Immature natural killer cell (primary cell): ENCODE measurements around the gene SEPTIN2. TPM values are rescaled to one million over a fixed set of nuclear protein-coding genes. Genes with fewer than 3 reads are reported as not detected.
"Not testable (repeated sequence)": the region's sequence is repeated elsewhere in the genome, so short reads cannot be mapped to it uniquely, and the experiment has no call there.

Source experiments
- DNase-seq, 3 donors: peaks; one replicate each; pipeline ENCODE4 v3.0.0; 2022; ENCODE audit warnings: mixed read lengths in 1 of 3
- H3K27ac Mint-ChIP-seq, 6 donors: one replicate each; pipeline ENCODE4 v1.8.0; 2020; ENCODE audit warnings: mixed read lengths in 6 of 6, mild to moderate bottlenecking in 5 of 6, inconsistent platforms in 4 of 6, moderate library complexity in 3 of 6
- H3K27me3 Mint-ChIP-seq, 3 donors: one replicate each; pipeline ENCODE4 v1.8.0; 2020 to 2021; ENCODE audit warnings: low read depth in 3 of 3, mild to moderate bottlenecking in 3 of 3, mixed read lengths in 3 of 3, moderate library complexity in 3 of 3, inconsistent platforms in 1 of 3
- H3K36me3 Mint-ChIP-seq, 3 donors: one replicate each; pipeline ENCODE4 v1.8.0; 2020; ENCODE audit warnings: mixed read lengths in 3 of 3, inconsistent platforms in 2 of 3, mild to moderate bottlenecking in 2 of 3
- H3K4me1 Mint-ChIP-seq, 2 donors: one replicate each; pipeline ENCODE4 v1.8.0; 2020; ENCODE audit warnings: inconsistent platforms in 2 of 2, mild to moderate bottlenecking in 2 of 2, mixed read lengths in 2 of 2, moderate library complexity in 1 of 2
- H3K4me3 Mint-ChIP-seq, 5 donors: one replicate each; pipeline ENCODE4 v1.8.0; 2020; ENCODE audit warnings: mild to moderate bottlenecking in 5 of 5, mixed read lengths in 5 of 5, inconsistent platforms in 3 of 5, moderate library complexity in 3 of 5
- H3K9me3 Mint-ChIP-seq, 6 donors: one replicate each; pipeline ENCODE4 v1.8.0; 2020; ENCODE audit warnings: mild to moderate bottlenecking in 6 of 6, mixed read lengths in 6 of 6, inconsistent platforms in 4 of 6, moderate library complexity in 3 of 6
- polyA plus RNA-seq, 3 donors: library from polyadenylated mRNA; unstranded; fragments of 300-500 nt; fragmentation: Illumina TruSeq; gene quantifications; one replicate each; pipeline ENCODE4 v1.2.3, GENCODE V29; 2021

SEPTIN2 gene
- polyA plus RNA-seq, 3 donors from 2014 or later = 204 to 249 (median 207) TPM

DNA sequence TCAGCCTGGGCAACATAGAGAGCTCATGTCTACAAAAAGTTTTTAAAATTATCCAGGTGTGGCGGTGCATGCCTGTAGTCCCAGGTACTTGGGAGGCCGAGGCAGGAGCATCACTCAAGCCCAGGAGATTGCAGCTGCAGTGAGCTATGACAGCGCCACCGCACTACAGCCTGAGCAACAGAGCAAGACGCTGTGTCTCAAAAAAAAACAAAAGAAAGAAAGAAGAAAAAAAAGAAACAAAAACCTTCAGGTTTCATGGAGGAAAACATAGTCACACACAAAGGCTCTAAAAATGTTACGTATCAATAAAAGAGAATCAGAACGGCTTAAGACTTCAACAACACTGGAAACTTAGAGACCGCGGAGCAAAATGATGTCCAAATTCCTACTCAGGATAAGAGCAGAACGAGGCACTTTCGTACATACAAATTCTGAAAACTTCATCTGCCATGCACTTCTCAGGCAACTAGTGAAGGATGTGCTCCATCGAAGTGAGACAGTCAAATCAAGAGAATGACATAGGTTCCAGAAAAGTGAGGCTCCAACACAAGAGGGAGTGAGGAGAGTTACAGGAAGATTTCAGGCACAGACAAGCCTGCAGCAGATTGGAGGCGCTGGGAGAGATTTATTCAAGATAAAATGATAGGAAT, 4.7 kb upstream of the SEPTIN2 start:
- Mint-ChIP-seq H3K27ac (peak overlapping the region; percentile 2 to 78 (median 42)), H3K4me1 (peaks cover 56 to 63% of the 10 kb centered on the region in 2 donors), H3K36me3 (no peaks in the 10 kb centered on the region), H3K4me3 (no peak overlapping the region), H3K27me3 (peaks cover 7 to 14% (median 10%) of the 10 kb centered on the region in 3 donors), H3K9me3 (no peaks in the 10 kb centered on the region)
- DNase-seq = no peak

DNA sequence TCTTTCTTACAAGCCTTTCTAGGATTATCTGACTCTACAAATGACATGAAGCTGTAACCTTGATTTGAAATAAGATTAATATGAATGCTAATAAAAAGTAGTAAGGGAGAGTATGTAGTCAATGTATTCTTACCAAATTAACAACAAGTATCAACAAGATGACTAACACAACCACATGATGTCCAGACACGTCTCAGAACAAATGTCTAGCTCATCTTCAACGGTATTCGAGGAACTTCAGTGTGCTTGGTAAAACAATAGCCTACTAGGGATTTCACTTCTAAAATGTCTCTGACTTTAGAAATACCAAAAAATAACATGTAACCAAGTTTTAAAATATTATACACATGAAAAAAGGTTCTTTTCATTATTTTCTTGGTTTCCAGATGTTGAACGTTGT, 3.6 kb upstream of the SEPTIN2 start:
- Mint-ChIP-seq H3K4me3 (no peak overlapping the region), H3K27me3 (peaks cover 14 to 22% (median 15%) of the 10 kb centered on the region in 3 donors), H3K27ac (peak overlapping the region in 3 of 6 donors; percentile 6 to 82 (median 18)), H3K4me1 (peaks cover 60 to 72% of the 10 kb centered on the region in 2 donors), H3K9me3 (no peaks in the 10 kb centered on the region), H3K36me3 (no peaks in the 10 kb centered on the region)
- no peak for DNase-seq

DNA sequence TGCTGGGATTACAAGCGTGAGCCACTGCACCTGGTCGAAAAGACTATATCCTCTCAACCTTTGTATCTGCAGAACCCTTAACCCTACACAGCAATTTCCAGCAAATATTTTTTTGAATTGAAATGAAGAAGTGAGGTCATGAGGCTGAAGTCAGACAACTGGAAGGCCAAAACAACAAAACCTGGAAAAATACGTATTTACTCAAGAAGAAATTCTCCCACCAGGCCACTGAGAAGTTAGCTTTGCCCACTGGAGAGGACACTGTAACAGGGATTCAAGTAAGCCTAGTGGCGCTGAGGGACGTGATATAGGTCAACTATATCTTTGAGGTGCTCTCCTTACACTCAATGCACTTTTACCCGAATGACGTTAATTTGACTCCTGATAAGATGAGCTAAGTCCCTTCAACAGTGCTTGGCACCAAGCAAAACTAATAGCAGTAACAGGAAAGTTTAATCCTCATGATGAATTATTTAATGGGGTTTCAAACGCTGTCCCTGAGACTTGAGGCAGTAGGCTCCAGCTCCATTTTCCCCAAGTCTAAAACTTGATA, 2.1 kb upstream of the SEPTIN2 start:
- Mint-ChIP-seq H3K27ac (peak overlapping the region; percentile 93 to 100 (median 96)), H3K27me3 (peaks cover 14 to 22% (median 15%) of the 10 kb centered on the region in 3 donors), H3K36me3 (no peaks in the 10 kb centered on the region), H3K4me1 (peaks cover 67 to 73% of the 10 kb centered on the region in 2 donors), H3K4me3 (peak overlapping the region; percentile 85 to 100 (median 98)), H3K9me3 (no peaks in the 10 kb centered on the region)
- no peak for DNase-seq

DNA sequence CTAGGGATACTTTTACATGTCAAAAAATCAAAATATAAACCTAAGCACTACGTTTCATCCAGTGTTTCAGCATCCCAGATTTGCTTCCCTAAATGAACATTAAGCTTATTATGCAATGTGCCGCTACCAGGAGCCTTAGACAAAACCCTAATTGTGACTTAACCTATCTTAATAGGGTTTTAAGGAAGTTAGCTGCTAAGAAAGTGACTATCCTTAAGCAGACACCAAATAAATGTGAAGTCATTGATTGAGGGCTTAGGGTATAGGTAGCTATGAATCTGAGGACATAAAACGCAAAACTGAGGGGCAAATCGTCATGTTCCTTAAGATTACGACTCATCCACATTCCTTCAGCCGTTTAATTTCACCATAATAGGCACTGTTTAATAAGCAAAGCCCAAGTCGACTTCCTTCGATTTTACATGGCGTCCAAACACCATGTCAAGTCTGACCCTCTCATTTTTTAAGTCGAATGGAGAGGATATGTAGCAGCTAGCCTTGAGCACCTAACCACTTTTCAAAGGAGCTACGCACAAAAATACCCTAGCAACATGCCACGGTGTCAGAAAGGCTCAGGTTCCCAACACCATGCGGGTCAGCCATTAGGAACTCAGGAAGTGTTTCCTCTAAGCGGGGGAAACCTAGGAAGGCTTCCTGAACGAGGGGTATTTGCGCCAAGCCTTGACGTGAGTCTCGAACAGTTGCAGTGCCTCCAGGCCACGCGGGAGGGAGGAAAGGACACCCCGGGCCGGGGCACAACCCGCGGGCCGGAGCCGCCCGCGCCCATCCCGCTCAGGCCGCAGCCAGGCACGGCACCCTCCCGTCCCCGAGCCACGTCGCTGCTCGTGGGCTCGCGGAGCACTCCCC, 1.3 kb upstream of the SEPTIN2 start:
- Mint-ChIP-seq H3K9me3 (no peaks in the 10 kb centered on the region), H3K4me1 (peaks cover 66 to 73% of the 10 kb centered on the region in 2 donors), H3K27me3 (peaks cover 14 to 22% (median 15%) of the 10 kb centered on the region in 3 donors), H3K36me3 (no peaks in the 10 kb centered on the region), H3K27ac (peak overlapping the region; percentile 93 to 100 (median 96)), H3K4me3 (peak overlapping the region; percentile 85 to 100 (median 98))
- peak in 1 of 3 donors; percentile 12 for DNase-seq

DNA sequence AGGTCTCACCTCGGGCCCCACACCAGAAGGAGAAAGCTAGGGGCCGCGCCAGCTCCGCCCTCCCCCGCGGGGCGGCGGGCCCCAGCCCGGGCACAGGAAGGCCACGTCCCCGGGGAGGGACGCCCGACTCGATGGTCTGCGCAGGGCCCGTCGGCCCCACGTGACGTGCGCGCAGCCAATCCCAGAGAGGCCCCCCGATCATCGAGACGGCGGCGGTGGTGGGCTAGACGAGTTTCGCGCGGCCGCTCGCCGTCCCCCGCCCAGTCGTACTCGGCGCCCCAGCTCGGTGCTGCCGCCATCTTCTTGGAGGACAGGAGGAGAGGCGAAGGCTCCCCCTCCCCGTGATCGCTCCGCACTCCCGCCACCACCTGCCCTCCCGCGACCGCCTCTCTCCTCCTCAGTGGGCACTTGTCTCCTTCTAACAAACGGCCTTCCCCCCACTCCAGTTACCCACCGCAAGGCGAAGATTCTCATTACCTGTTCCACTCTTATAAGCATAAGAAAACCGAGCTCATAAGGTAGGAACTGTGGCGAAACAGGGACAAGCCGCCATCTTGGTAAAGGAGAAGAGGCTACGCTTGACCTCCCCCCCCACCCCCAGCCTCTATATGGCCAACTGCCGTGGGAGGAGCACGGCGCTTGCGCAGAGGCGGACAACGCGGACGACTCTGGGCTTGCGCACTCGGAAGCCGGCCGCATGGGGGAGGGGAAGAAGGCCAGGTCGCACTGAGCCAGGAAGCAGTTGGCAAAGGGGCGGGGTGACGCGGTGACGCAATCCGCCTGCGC, 439 bp upstream of the SEPTIN2 start, which contains the start of gene HDLBP:
HDLBP (minus strand) TSS at position 580 of the 786 bp plus-strand sequence. CDS start 48,803 bp downstream, outside the sequence.
- H3K4me3 Mint-ChIP-seq = peak within 1 kb of the TSS; percentile 95 to 100 (median 98)
- H3K27me3 Mint-ChIP-seq = peaks cover 14 to 22% (median 15%) of the 10 kb centered on the region in 3 donors
- DNase-seq = peak; percentile 100
- no peaks in the 10 kb centered on the region for H3K9me3 Mint-ChIP-seq
- H3K4me1 Mint-ChIP-seq = peaks cover 67 to 73% of the 10 kb centered on the region in 2 donors
- H3K27ac Mint-ChIP-seq = peak within 1 kb of the TSS; percentile 96 to 100 (median 99)
- H3K36me3 Mint-ChIP-seq = peaks cover 0 to 4% (median 0%) of the 10 kb centered on the region in 3 donors

DNA sequence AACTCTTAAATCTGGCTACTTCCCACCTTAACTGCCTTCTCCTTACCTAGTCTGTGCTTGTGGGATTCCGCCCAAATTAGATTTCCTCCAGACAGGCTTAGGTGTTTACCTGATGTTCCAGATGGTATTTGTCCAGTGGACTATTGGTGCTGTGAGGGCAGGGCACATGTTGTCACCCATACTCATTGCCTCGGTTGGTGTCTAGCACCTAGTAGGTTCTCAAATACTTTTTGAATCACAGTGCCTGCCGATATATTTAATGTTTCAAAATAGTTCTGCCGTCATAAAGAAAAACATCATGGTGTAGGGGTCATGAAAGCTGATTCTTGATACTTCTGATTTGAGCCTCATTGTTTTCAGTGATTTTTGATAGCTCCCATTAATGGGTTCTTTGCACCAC, 1.1 kb downstream of the SEPTIN2 start:
- Mint-ChIP-seq H3K36me3 (peaks cover 0 to 4% (median 0%) of the 10 kb centered on the region in 3 donors), H3K4me1 (peaks cover 73% of the 10 kb centered on the region in 2 donors), H3K4me3 (peak overlapping the region; percentile 95 to 100 (median 98)), H3K9me3 (no peaks in the 10 kb centered on the region), H3K27ac (peak overlapping the region; percentile 96 to 100 (median 99)), H3K27me3 (peaks cover 14 to 22% (median 15%) of the 10 kb centered on the region in 3 donors)
- DNase-seq = no peak

DNA sequence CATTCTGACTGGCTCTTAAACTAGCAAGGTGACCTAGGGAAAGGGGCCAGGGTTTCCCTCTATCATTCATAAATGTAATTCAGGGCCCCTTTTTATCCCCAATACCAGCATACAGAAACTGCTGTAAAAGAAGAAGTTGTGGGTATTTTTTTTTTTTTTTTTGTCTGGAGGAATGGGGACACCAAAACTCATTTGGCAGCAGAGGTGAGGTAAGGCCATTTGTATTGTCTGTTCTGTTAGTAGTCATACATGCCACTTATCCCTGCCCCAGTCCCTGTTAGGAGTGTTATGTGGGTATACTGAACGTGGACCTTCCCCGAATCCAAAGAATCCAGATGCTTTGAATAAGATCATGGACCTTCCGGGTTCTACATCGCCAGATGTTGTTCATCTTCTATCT, 1.7 kb downstream of the SEPTIN2 start:
- Mint-ChIP-seq H3K9me3 (no peaks in the 10 kb centered on the region), H3K36me3 (peaks cover 0 to 4% (median 0%) of the 10 kb centered on the region in 3 donors), H3K27me3 (peaks cover 14 to 22% (median 15%) of the 10 kb centered on the region in 3 donors), H3K27ac (peak overlapping the region; percentile 96 to 100 (median 99)), H3K4me1 (peaks cover 74 to 75% of the 10 kb centered on the region in 2 donors), H3K4me3 (peak overlapping the region; percentile 95 to 100 (median 98))
- no peak for DNase-seq

DNA sequence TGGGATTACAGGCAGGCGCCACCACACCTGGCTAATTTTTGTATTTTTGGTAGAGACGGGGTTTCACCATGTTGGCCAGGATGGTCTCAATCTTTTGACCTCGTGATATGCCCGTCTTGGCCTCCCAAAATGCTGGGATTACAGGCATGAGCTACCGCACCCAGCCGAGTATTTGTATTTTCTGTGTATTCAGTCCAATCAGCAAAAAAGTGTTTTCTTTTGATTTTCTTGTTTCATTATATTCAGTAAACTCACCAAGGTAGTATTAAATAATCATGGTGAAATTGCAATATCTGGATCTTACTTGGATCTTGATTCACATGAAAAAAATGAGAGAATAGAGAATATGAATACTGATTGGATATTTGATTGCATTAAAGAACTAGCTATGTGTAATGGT, 3.1 kb downstream of the SEPTIN2 start:
- Mint-ChIP-seq H3K4me1 (peaks cover 72 to 81% of the 10 kb centered on the region in 2 donors), H3K4me3 (peak overlapping the region in 2 of 5 donors; percentile 26 to 30), H3K27ac (peak overlapping the region; percentile 11 to 100 (median 60)), H3K27me3 (peaks cover 14 to 22% (median 15%) of the 10 kb centered on the region in 3 donors)
- H3K36me3 Mint-ChIP-seq, H3K9me3 Mint-ChIP-seq, DNase-seq: not testable (repeated sequence)

DNA sequence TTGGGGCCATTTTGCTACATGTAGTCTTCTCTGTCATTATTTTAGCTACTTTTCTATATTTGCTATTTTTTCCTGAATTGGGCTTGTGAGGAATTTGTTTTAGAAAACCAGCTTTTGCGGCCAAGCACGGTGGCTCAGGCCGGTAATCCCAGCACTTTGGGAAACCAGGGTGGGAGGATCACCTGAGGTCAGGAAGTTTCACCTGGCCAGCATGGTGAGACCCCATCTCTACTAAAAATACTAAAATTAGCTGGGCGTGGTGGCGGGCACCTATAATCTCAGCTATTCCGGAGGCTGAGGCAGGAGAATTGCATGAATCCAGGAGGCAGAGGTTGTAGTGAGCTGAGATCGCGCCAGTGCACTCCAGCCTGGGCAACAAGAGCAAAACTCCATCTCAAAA, 4.7 kb downstream of the SEPTIN2 start:
- Mint-ChIP-seq H3K4me3 (peak overlapping the region in 1 of 5 donors; percentile 79), H3K36me3 (peaks cover 0 to 8% (median 0%) of the 10 kb centered on the region in 3 donors), H3K4me1 (peaks cover 76 to 89% of the 10 kb centered on the region in 2 donors), H3K9me3 (no peaks in the 10 kb centered on the region), H3K27ac (peak overlapping the region in 5 of 6 donors; percentile 7 to 76 (median 71)), H3K27me3 (peaks cover 10 to 14% (median 11%) of the 10 kb centered on the region in 3 donors)
- DNase-seq = no peak

DNA sequence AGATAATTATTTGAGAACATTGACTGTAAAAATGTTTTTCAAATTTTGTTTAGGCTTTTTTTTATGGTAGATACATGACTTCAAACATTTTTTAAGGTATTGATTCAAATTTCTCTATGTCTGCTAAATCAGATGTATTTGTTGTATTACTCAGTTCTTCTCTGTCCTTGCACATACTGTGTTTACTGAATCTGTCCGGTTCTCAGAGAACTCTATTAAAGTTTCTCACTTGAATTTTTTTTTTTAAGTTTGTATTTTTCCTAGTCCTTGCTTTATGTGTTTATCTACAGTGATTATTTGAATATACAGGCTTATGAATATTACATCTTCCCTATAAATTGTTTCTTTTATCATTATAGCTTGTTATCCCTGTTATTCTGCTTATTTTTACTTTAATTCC, 5.3 kb downstream of the SEPTIN2 start:
- Mint-ChIP-seq H3K4me3 (peak overlapping the region in 1 of 5 donors; percentile 14), H3K27me3 (peaks cover 6 to 8% (median 7%) of the 10 kb centered on the region in 3 donors)

DNA sequence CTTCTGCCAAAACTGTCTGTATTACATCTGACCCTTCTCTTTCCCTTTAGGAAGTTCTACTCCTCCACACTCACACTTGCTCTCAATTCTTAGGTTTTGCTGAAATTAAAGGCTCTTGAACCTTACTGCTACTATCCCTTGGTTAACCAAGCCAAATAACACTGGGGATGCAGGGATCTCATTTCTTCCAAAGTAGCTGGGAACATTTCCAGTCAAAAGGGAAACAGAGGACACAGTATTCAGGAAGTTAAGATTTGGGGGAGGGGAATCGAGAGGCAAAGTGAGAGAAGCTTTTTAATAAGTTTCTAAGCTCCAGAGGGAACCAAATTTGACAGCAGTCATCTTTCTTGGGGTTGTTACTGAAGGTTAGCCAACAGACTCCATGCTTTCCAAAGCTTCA, 6.2 kb downstream of the SEPTIN2 start:
- Mint-ChIP-seq H3K4me3 (peak overlapping the region in 1 of 5 donors; percentile 8), H3K36me3 (peaks cover 0 to 9% (median under 1%) of the 10 kb centered on the region in 3 donors), H3K9me3 (no peaks in the 10 kb centered on the region), H3K27ac (peak overlapping the region in 5 of 6 donors; percentile 15 to 61 (median 20)), H3K4me1 (peaks cover 69 to 83% of the 10 kb centered on the region in 2 donors), H3K27me3 (no peaks in the 10 kb centered on the region)
- no peak for DNase-seq

More for the DNA sequence above, 5.3 kb downstream of the SEPTIN2 start:
- Mint-ChIP-seq H3K4me1 (peaks cover 76 to 90% of the 10 kb centered on the region in 2 donors), H3K9me3 (no peaks in the 10 kb centered on the region), H3K27ac (peak overlapping the region; percentile 30 to 79 (median 60)), H3K36me3 (peaks cover 0 to 8% (median 0%) of the 10 kb centered on the region in 3 donors)
- DNase-seq = no peak

DNA sequence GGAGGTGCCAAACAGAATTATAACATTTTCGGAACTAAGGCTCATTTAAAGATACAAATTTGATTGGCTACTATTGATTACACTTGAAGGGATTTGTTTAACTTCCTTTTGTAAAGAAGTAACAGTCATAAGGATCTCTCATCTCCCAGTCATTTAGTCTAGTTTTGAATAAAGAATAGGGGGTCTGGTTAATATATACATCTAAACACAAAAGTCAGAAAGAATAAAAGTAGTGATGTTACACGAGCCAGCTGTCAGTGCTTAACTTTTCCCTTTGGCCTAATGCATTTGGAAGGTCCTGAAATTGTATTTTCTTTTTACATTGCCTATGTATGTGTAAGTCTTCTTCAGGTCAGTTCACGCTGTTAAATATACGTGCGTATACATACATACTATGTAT, 8.1 kb downstream of the SEPTIN2 start:
- Mint-ChIP-seq H3K27ac (peak overlapping the region in 3 of 6 donors; percentile 30 to 55 (median 39)), H3K4me3 (no peak overlapping the region), H3K9me3 (no peaks in the 10 kb centered on the region), H3K36me3 (peaks cover 8 to 20% (median 11%) of the 10 kb centered on the region in 3 donors), H3K27me3 (peaks cover 0 to 1% (median 0%) of the 10 kb centered on the region in 3 donors), H3K4me1 (peaks cover 51 to 73% of the 10 kb centered on the region in 2 donors)
- DNase-seq = no peak
